Subcutaneous adipose tissue (tissue), 4 donors: ENCODE data around the gene CCDC102B. TPM values are rescaled to one million over a fixed set of nuclear protein-coding genes. Genes with fewer than 3 reads are reported as not detected.

Experiments
- CTCF ChIP-seq: fragments of 450-650 bp; IDR thresholded peaks from one replicate; pipeline ENCODE4 v1.5.1; 2016; ENCODE audit warnings: low read depth, mild to moderate bottlenecking, control low read depth, antibody characterized with exemption, moderate library complexity
- total RNA-seq, 4 donors: library from RNA; depleted of rRNA; stranded (reverse); fragments of >200 nt; gene quantifications; one replicate each; pipeline ENCODE4 v1.1.0, GENCODE V29; 2016

The CCDC102B gene
- total RNA-seq, 4 donors from 2014 or later = 4.7 to 13.8 (median 12.6) TPM

GRCh38 chr18:68826121-68826520 lies 28.2 kb downstream of the CCDC102B start:
- no peak for TF ChIP-seq CTCF

- TF ChIP-seq CTCF = no peak
Observed at GRCh38 chr18:68830256-68831045, 32.6 kb downstream of the CCDC102B start.

GRCh38 chr18:68833756-68834155 lies 35.9 kb downstream of the CCDC102B start:
- TF ChIP-seq CTCF = no peak

- TF ChIP-seq CTCF = no peak
Observed at GRCh38 chr18:68837665-68838451, 40.0 kb downstream of the CCDC102B start.

- no peak for TF ChIP-seq CTCF
Observed at GRCh38 chr18:68839701-68840100, 41.8 kb downstream of the CCDC102B start.

- TF ChIP-seq CTCF = no peak
Observed at GRCh38 chr18:68840554-68841263, 42.8 kb downstream of the CCDC102B start.

GRCh38 chr18:68841301-68841700 lies 43.4 kb downstream of the CCDC102B start:
- TF ChIP-seq CTCF = no peak
